K562 (cell line): ENCODE results near the gene EDA. TPM values are rescaled to one million over a fixed set of nuclear protein-coding genes. Genes with fewer than 3 reads are reported as not detected.

Source experiments
- ATAC-seq: fragments of 200-7000 bp; cut with Tn5 transposase; 3 replicates; pipeline ENCODE4 v1.9.1; 2020; ENCODE audit warnings: moderate library complexity
- BruUV-seq: library from RNA; stranded (reverse); fragments of 400-500 nt; replicated peaks from 2 replicates; lab custom pipeline; 2021; lab: Mats Ljungman, UMichigan
- CTCF ChIA-PET: fragments of 300-600 bp; formaldehyde crosslinking; extraction: SDS; loops from one replicate; lab custom pipeline; 2021; ENCODE audit warnings: low intra/inter-chr PET ratio; lab: Yijun Ruan, JAX
- POLR2A ChIA-PET: fragments of 300-600, 350-650 bp; sonication (Branson Sonifier 250); formaldehyde crosslinking; extraction: SDS; loops from one replicate; lab custom pipeline; 2021; ENCODE audit warnings: antibody characterized with exemption, inconsistent platforms; lab: Yijun Ruan, JAX
- DNase-seq, 4 experiments: peaks; one replicate each; pipeline versions ENCODE4 v3.0.0 to v3.0.0-alpha.2; 2011 to 2018; ENCODE audit warnings: low spot score in 3 of 4, mixed read lengths in 3 of 4; ENCODE audit errors: extremely low read depth in 1 of 4
- FAIRE-seq: peaks from 2 replicates; lab custom pipeline; 2011; peaks lifted over from hg19 to GRCh38; lab: Jason Lieb, UNC
- H2AFZ ChIP-seq: 2 replicates; pipeline ENCODE4 v1.6.0; 2011; ENCODE audit warnings: low read depth, low read length, control low read depth, inconsistent platforms
- H3K27ac ChIP-seq: fragments of 200-600 bp; 3 replicates; pipeline ENCODE4 v1.8.0; 2011; ENCODE audit warnings: low read depth, mild to moderate bottlenecking, control low read depth, inconsistent platforms, low read length, moderate library complexity, mixed read lengths; ENCODE audit errors: extremely low read depth
- H3K27me3 ChIP-seq, 2 experiments: fragments of 300-600 bp in 1 of 2; 2 replicates in 1 of 2; 3 replicates in 1 of 2; pipeline versions ENCODE4 v1.6.0 to v1.8.0; 2011; ENCODE audit warnings: inconsistent platforms in 2 of 2, low read length in 2 of 2, mild to moderate bottlenecking in 1 of 2, mixed read lengths in 1 of 2, moderate library complexity in 1 of 2; ENCODE audit not compliant: control insufficient read depth in 2 of 2, insufficient read depth in 2 of 2
- H3K36me3 ChIP-seq: fragments of 300-600 bp; 3 replicates; pipeline ENCODE4 v1.8.0; 2011; ENCODE audit warnings: mild to moderate bottlenecking, low read length, inconsistent platforms; ENCODE audit not compliant: control insufficient read depth, insufficient read depth
- H3K4me1 ChIP-seq, 2 experiments: fragments of 200-600 bp in 1 of 2; replicated peaks in 1 of 2; 2 replicates in 1 of 2; 3 replicates in 1 of 2; pipeline versions ENCODE4 v1.5.1 to v1.8.0; 2011; ENCODE audit warnings: inconsistent platforms in 2 of 2, low read length in 2 of 2, mild to moderate bottlenecking in 1 of 2, mixed read lengths in 1 of 2, moderate library complexity in 1 of 2; ENCODE audit not compliant: control insufficient read depth in 2 of 2, insufficient read depth in 2 of 2
- H3K4me2 ChIP-seq: 2 replicates; pipeline ENCODE4 v1.6.1; 2011; ENCODE audit warnings: low read length, control low read depth, inconsistent platforms, mixed read lengths; ENCODE audit not compliant: insufficient read depth
- H3K4me3 ChIP-seq: fragments of 200-600 bp; sonication (generic), shearing (Covaris generic); 2 replicates; pipeline ENCODE4 v1.5.1; 2016; ENCODE audit warnings: control low read depth, inconsistent platforms
- H3K79me2 ChIP-seq: fragments of 200-600 bp; 3 replicates; pipeline ENCODE4 v1.8.0; 2011; ENCODE audit warnings: low read length, inconsistent platforms; ENCODE audit not compliant: control insufficient read depth, insufficient read depth
- H3K9ac ChIP-seq, 2 experiments: 2 replicates each; pipeline versions ENCODE4 v1.6.0 to v1.6.1; 2011; ENCODE audit warnings: low read depth in 2 of 2, low read length in 2 of 2, control low read depth in 1 of 2, inconsistent platforms in 1 of 2, mild to moderate bottlenecking in 1 of 2, mixed read lengths in 1 of 2; ENCODE audit not compliant: insufficient read depth in 1 of 2
- H3K9me1 ChIP-seq: one replicate; pipeline ENCODE4 v1.6.0; 2011; ENCODE audit warnings: inconsistent platforms, mild to moderate bottlenecking, low read length, moderate library complexity; ENCODE audit not compliant: control insufficient read depth, insufficient read depth
- H3K9me3 ChIP-seq: replicated peaks from 2 replicates; pipeline ENCODE4 v1.5.1; 2011; ENCODE audit warnings: low read depth, low read length, inconsistent platforms; ENCODE audit not compliant: control insufficient read depth, insufficient read depth
- H4K20me1 ChIP-seq: replicated peaks from 2 replicates; pipeline ENCODE4 v1.6.1; 2011; ENCODE audit warnings: low read length, inconsistent platforms, mixed read lengths; ENCODE audit not compliant: control insufficient read depth, insufficient read depth
- CHCHD3 ChIP-seq: fragments of 250-450 bp; sonication (Bioruptor Pico); IDR thresholded peaks from 2 replicates; pipeline ENCODE4 v2.1.2; 2022; ENCODE audit warnings: mild to moderate bottlenecking
- ETS2 ChIP-seq: IDR thresholded peaks from 2 replicates; pipeline ENCODE4 v1.6.1; 2016; ENCODE audit warnings: borderline replicate concordance, missing genetic modification characterization, mild to moderate bottlenecking, moderate library complexity, missing compliant biosample characterization; ENCODE audit not compliant: poor library complexity, severe bottlenecking
- ETV1 ChIP-seq: fragments of 450-650 bp; conservative IDR thresholded peaks from 2 replicates; pipeline ENCODE4 v1.6.1; 2016; ENCODE audit warnings: missing genetic modification characterization, control low read depth, low read depth, missing compliant biosample characterization
- HOXB6 ChIP-seq: fragments of 250-450 bp; sonication (Bioruptor Pico); IDR thresholded peaks from 2 replicates; pipeline ENCODE4 v1.5.1; 2022; ENCODE audit warnings: mild to moderate bottlenecking, borderline replicate concordance
- RCOR1 ChIP-seq, 2 experiments: IDR thresholded peaks; 2 replicates each; pipeline ENCODE4 v1.6.1; 2012; ENCODE audit warnings: low read depth in 2 of 2, low read length in 2 of 2, borderline replicate concordance in 1 of 2, improper control_type of control experiment in 1 of 2
- RUNX1 ChIP-seq: sonication (generic); IDR thresholded peaks from 2 replicates; pipeline ENCODE4 v1.6.1; 2016; ENCODE audit warnings: antibody characterized with exemption, low read depth
- SMARCC2 ChIP-seq: fragments of 450-650 bp; IDR thresholded peaks from 2 replicates; pipeline ENCODE4 v1.6.1; 2017; ENCODE audit warnings: antibody characterized with exemption, moderate library complexity, mild to moderate bottlenecking, low read depth
- TBL1XR1 ChIP-seq, 2 experiments: IDR thresholded peaks; 2 replicates each; pipeline ENCODE4 v1.6.1; 2012; ENCODE audit warnings: improper control_type of control experiment in 2 of 2, low read length in 2 of 2, mild to moderate bottlenecking in 1 of 2
- ZNF12 ChIP-seq: sonication (generic); formaldehyde crosslinking; IDR thresholded peaks from 2 replicates; pipeline ENCODE4 v1.4.0; 2020; ENCODE audit warnings: mild to moderate bottlenecking, missing genetic modification reagents
- WGBS: fragments of 100-300 bp; shearing (Covaris generic); methylation state at CpG from one replicate; pipeline ENCODE4 v1.1.6; 2016; ENCODE audit warnings: low coverage, mixed read lengths; ENCODE audit not compliant: insufficient coverage; ENCODE audit errors: missing lambda C conversion rate; 5-methylcytosine and 5-hydroxymethylcytosine counted together
- in situ Hi-C: fragments of 300-500 bp; cut with MboI; formaldehyde crosslinking; loops from 4 replicates; pipeline ENCODE4 v1.15.0; 2018; ENCODE audit warnings: inconsistent platforms, mixed read lengths
- intact Hi-C: fragments of 100-400 bp; cut with micrococcal nuclease; formaldehyde crosslinking; loops from 2 replicates; pipeline ENCODE4 v1.14.2; 2022
- polyA plus RNA-seq, 8 experiments: library from polyadenylated mRNA; depleted of rRNA in 4 of 8; stranded (reverse) in 5 of 8; unstranded in 3 of 8; fragments of >200 nt; fragmentation: Nextera tagmentation in 2 of 8; fragmentation: Illumina TruSeq in 1 of 8; extraction: Ambion mirVana in 2 of 8; extraction: Trizol in 1 of 8; gene quantifications; 2 replicates each; pipeline versions ENCODE4 v1.2.1 to v1.2.3, GENCODE V29; 2011 to 2014; ENCODE audit warnings: inconsistent platforms in 1 of 8, missing spikeins in 1 of 8
- total RNA-seq, 7 experiments: library from RNA; depleted of rRNA in 6 of 7; stranded (reverse); fragments of >200 nt in 6 of 7; fragmentation: Illumina TruSeq in 2 of 7; extraction: Trizol in 2 of 7; gene quantifications; 2 replicates each; pipeline versions ENCODE4 v1.2.1 to v1.2.3, GENCODE V29; 2011 to 2021; ENCODE audit warnings: low replicate concordance in 1 of 7

EDA gene
- total and polyA plus RNA-seq, 9 of the 15 experiments (the other 6 are each of a cell fraction or from before 2014, with no cell fraction given): 0.03 to 0.40 (median 0.07) TPM

- ChIA-PET POLR2A (no interaction called here), CTCF (no interaction called here)
- FAIRE-seq (no peak), ATAC-seq (no peak), DNase-seq (no peak)
- Histone ChIP-seq H4K20me1 (no peaks in the 10 kb centered on the region), H3K4me3 (no peak overlapping the region), H3K27me3 (no peaks in the 10 kb centered on the region), H2AFZ (no peak overlapping the region), H3K4me1 (no peaks in the 10 kb centered on the region), H3K9ac (no peak overlapping the region), H3K4me2 (no peak overlapping the region), H3K9me1 (no peaks in the 10 kb centered on the region), H3K27ac (no peak overlapping the region), H3K9me3 (no peaks in the 10 kb centered on the region), H3K79me2 (no peaks in the 10 kb centered on the region), H3K36me3 (no peaks in the 10 kb centered on the region)
- intact Hi-C loops (no loop called here), in situ Hi-C loops (no loop called here)
- TF ChIP-seq ETV1 (no peak), RCOR1 (IDR thresholded peaks at IDR 0.05; ENCODE audit: borderline replicate concordance in 1 of 2, low read depth in 2 of 2, low read length in 2 of 2) (no peak), ZNF12 (CRISPR knock-in tag) (no peak), SMARCC2 (no peak), ETS2 (no peak), HOXB6 (CRISPR knock-in tag) (no peak)
- BruUV-seq: no TSS peak
- 0% methylated on average over 1 of the region's 1 CpG for WGBS
Observed at GRCh38 chrX:69951753-69952152, 335.8 kb downstream of the EDA start.

GRCh38 chrX:69959712-69960111, 343.8 kb downstream of the EDA start:
- no peak overlapping the region for H3K27ac ChIP-seq
- ChIA-PET POLR2A (no interaction called here), CTCF (no interaction called here)
- H3K36me3 ChIP-seq: no peaks in the 10 kb centered on the region
- FAIRE-seq: no peak
- H4K20me1 ChIP-seq: no peaks in the 10 kb centered on the region
- no peak overlapping the region for H3K4me2 ChIP-seq
- in situ Hi-C loops: no loop called here
- H3K9me3 ChIP-seq: no peaks in the 10 kb centered on the region
- H3K9ac ChIP-seq: no peak overlapping the region
- no peak for ATAC-seq
- intact Hi-C loops: no loop called here
- H3K27me3 ChIP-seq: no peaks in the 10 kb centered on the region
- H2AFZ ChIP-seq: no peak overlapping the region
- no peak for DNase-seq
- no peaks in the 10 kb centered on the region for H3K9me1 ChIP-seq
- no peaks in the 10 kb centered on the region for H3K79me2 ChIP-seq
- BruUV-seq: no TSS peak
- H3K4me3 ChIP-seq: no peak overlapping the region
- no peaks in the 10 kb centered on the region for H3K4me1 ChIP-seq
- TF ChIP-seq CHCHD3 (CRISPR knock-in tag): no peak
- no peak for TF ChIP-seq TBL1XR1 (IDR thresholded peaks at IDR 0.05; ENCODE audit: low read length in 2 of 2)
- no peak for TF ChIP-seq RUNX1
